HepG2 (cell line): ENCODE data around the gene NTF3. TPM values are rescaled to one million over a fixed set of nuclear protein-coding genes. Genes with fewer than 3 reads are reported as not detected.

Experiments used
- ATAC-seq: fragments of 200-7000 bp; cut with Tn5 transposase; 3 replicates; pipeline ENCODE4 v1.9.1; 2020; ENCODE audit warnings: mild to moderate bottlenecking, moderate library complexity
- BruUV-seq: library from RNA; stranded (reverse); fragments of 400-500 nt; replicated peaks from 2 replicates; lab custom pipeline; 2021; lab: Mats Ljungman, UMichigan
- CTCF ChIA-PET: fragments of 300-600 bp; formaldehyde crosslinking; extraction: SDS; loops from one replicate; lab custom pipeline; 2021; ENCODE audit warnings: low total read pairs, inconsistent platforms, low intra/inter-chr PET ratio; lab: Yijun Ruan, JAX
- POLR2A ChIA-PET: fragments of 350-600 bp; sonication (Branson Sonifier 250); formaldehyde crosslinking; loops from one replicate; lab custom pipeline; 2020; ENCODE audit warnings: antibody characterized with exemption, inconsistent platforms; lab: Yijun Ruan, JAX
- DNase-seq: peaks from one replicate; pipeline ENCODE4 v3.0.0-alpha.2; 2015; ENCODE audit warnings: low spot score
- FAIRE-seq: peaks from 3 replicates; lab custom pipeline; 2011; peaks lifted over from hg19 to GRCh38; lab: Jason Lieb, UNC
- H2AFZ ChIP-seq: one replicate; pipeline ENCODE4 v1.6.1; 2011; ENCODE audit warnings: low read length, inconsistent platforms
- H3K27ac ChIP-seq: fragments of 300-600 bp; 3 replicates; pipeline ENCODE4 v1.8.0; 2011; ENCODE audit warnings: mixed run types, mild to moderate bottlenecking, mixed read lengths, low read length, inconsistent platforms; ENCODE audit not compliant: insufficient read depth; ENCODE audit errors: extremely low read length
- H3K27me3 ChIP-seq, 2 experiments: fragments of 200-600 bp in 1 of 2; 2 replicates in 1 of 2; 3 replicates in 1 of 2; pipeline versions ENCODE4 v1.6.0 to v1.8.0; 2011; ENCODE audit warnings: low read length in 2 of 2, mild to moderate bottlenecking in 2 of 2, moderate library complexity in 2 of 2, inconsistent platforms in 1 of 2; ENCODE audit not compliant: insufficient read depth in 2 of 2, control insufficient read depth in 1 of 2
- H3K36me3 ChIP-seq, 2 experiments: fragments of 200-600 bp in 1 of 2; replicated peaks in 1 of 2; 2 replicates in 1 of 2; 3 replicates in 1 of 2; pipeline versions ENCODE4 v1.5.1 to v1.8.0; 2011; ENCODE audit warnings: low read length in 2 of 2, inconsistent platforms in 1 of 2; ENCODE audit not compliant: insufficient read depth in 2 of 2, control insufficient read depth in 1 of 2
- H3K4me1 ChIP-seq: 2 replicates; pipeline ENCODE4 v1.5.1; 2012; ENCODE audit warnings: low read length, inconsistent platforms; ENCODE audit not compliant: insufficient read depth
- H3K4me2 ChIP-seq: 2 replicates; pipeline ENCODE4 v1.6.0; 2011; ENCODE audit warnings: low read depth, low read length, inconsistent platforms
- H3K4me3 ChIP-seq, 3 experiments: fragments of 200-600 bp in 1 of 3; sonication (generic), shearing (Covaris generic) in 1 of 3; replicated peaks in 1 of 3; 2 replicates each; pipeline ENCODE4 v1.5.1; 2011 to 2016; ENCODE audit warnings: low read length in 3 of 3, inconsistent platforms in 2 of 3, low read depth in 2 of 3, mild to moderate bottlenecking in 2 of 3, control low read depth in 1 of 3, mixed read lengths in 1 of 3; ENCODE audit not compliant: insufficient read depth in 1 of 3
- H3K79me2 ChIP-seq: one replicate; pipeline ENCODE4 v1.6.1; 2011; ENCODE audit warnings: low read length, inconsistent platforms; ENCODE audit not compliant: insufficient read depth
- H3K9ac ChIP-seq: 2 replicates; pipeline ENCODE4 v1.6.0; 2011; ENCODE audit warnings: mild to moderate bottlenecking, low read depth, low read length, inconsistent platforms; ENCODE audit not compliant: insufficient read depth
- H3K9me3 ChIP-seq: 2 replicates; pipeline ENCODE4 v1.5.1; 2012; ENCODE audit warnings: mild to moderate bottlenecking, low read length
- H4K20me1 ChIP-seq: 2 replicates; pipeline ENCODE4 v1.6.0; 2011; ENCODE audit warnings: inconsistent platforms, mild to moderate bottlenecking, low read length, moderate library complexity; ENCODE audit not compliant: insufficient read depth
- KLF11 ChIP-seq: IDR thresholded peaks from 2 replicates; pipeline ENCODE4 v1.6.1; 2016; ENCODE audit warnings: missing compliant biosample characterization
- MTA3 ChIP-seq: sonication (generic); formaldehyde crosslinking; IDR thresholded peaks from 2 replicates; pipeline ENCODE4 v1.4.0; 2020; ENCODE audit warnings: missing genetic modification reagents
- RAD21 ChIP-seq: fragments of 450-650 bp; formaldehyde crosslinking; IDR thresholded peaks from 2 replicates; pipeline ENCODE4 v1.5.0; 2020; ENCODE audit warnings: mild to moderate bottlenecking
- RXRA ChIP-seq: sonication (generic); formaldehyde crosslinking; IDR thresholded peaks from 2 replicates; pipeline ENCODE4 v1.5.1; 2020; ENCODE audit warnings: missing genetic modification reagents
- ZNF34 ChIP-seq: sonication (generic); formaldehyde crosslinking; IDR thresholded peaks from 2 replicates; pipeline ENCODE4 v1.4.0; 2020; ENCODE audit warnings: mild to moderate bottlenecking, missing genetic modification reagents, borderline replicate concordance
- ZNF724P ChIP-seq: sonication (generic); formaldehyde crosslinking; IDR thresholded peaks from 2 replicates; pipeline ENCODE4 v1.8.0; 2022; ENCODE audit warnings: missing genetic modification reagents, borderline replicate concordance
- ZSCAN20 ChIP-seq: sonication (generic); formaldehyde crosslinking; IDR thresholded peaks from 2 replicates; pipeline ENCODE4 v1.4.0; 2020; ENCODE audit warnings: missing genetic modification reagents, mild to moderate bottlenecking, borderline replicate concordance
- WGBS: methylation state at CpG from one replicate; pipeline ENCODE4 v1.1.6; 2017; ENCODE audit warnings: low lambda C conversion rate; 5-methylcytosine and 5-hydroxymethylcytosine counted together
- in situ Hi-C: cut with HindIII; loops from 2 replicates; pipeline ENCODE4 v1.10.0; 2017; ENCODE audit warnings: low pct_unique_long_range_greater_than_20kb; ENCODE audit not compliant: extremely low pct_ligation_motif_present
- intact Hi-C: fragments of 100-400 bp; cut with micrococcal nuclease; formaldehyde crosslinking; loops from one replicate; pipeline ENCODE4 v1.10.0; 2022; ENCODE audit not compliant: unreplicated experiment
- polyA plus RNA-seq, 8 experiments: library from polyadenylated mRNA; depleted of rRNA in 3 of 8; stranded (reverse) in 7 of 8; unstranded in 1 of 8; fragments of >200 nt; fragmentation: Illumina TruSeq in 4 of 8; extraction: Trizol in 4 of 8; gene quantifications; 2 replicates each; pipeline versions ENCODE4 v1.2.1 to v1.2.3, GENCODE V29; 2011 to 2016; ENCODE audit warnings: low read depth in 4 of 8, missing spikeins in 1 of 8, mixed read lengths in 1 of 8; ENCODE audit not compliant: insufficient read depth in 1 of 8
- total RNA-seq, 5 experiments: library from RNA; depleted of rRNA; stranded (reverse); fragments of >200 nt; fragmentation: Illumina TruSeq; extraction: Trizol; gene quantifications; 2 replicates each; pipeline ENCODE4 v1.2.3, GENCODE V29; 2016; ENCODE audit warnings: low read depth in 1 of 5
- TF ChIP-seq, protein P1 (sequence below): sonication (generic); formaldehyde crosslinking; IDR thresholded peaks from 2 replicates; pipeline ENCODE4 v1.9.0; 2022; ENCODE audit warnings: low read depth, missing genetic modification reagents
- TF ChIP-seq, protein P2 (sequence below): sonication (generic); formaldehyde crosslinking; IDR thresholded peaks from 2 replicates; pipeline ENCODE4 v1.8.0; 2022; ENCODE audit warnings: mild to moderate bottlenecking, missing genetic modification reagents

NTF3 gene
- total and polyA plus RNA-seq, 2 of the 13 experiments (the other 11 are each of a cell fraction or from before 2014, with no cell fraction given): not detected

DNA sequence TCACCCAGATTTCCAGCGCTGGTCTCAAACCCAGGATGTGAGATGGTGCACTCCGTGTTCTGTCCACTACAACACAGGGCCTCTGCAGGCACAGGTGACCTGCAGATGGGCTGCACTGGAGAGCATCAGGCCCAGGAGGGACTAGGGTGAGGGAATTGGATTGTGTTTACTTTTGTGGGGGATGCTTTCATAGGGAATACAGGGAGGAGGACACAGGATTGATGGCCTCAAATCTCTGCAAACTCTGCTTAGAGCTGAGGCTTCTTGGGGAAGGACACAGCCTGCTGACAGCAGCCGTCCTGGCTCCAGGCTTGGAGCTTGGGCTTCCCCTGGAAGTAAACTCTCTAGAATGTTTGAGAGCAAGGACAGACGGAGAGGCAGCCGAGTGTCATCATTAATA is 57.1 kb downstream of the NTF3 start:
- ChIA-PET POLR2A (no interaction called here), CTCF (no interaction called here)
- FAIRE-seq (no peak), ATAC-seq (no peak), DNase-seq (no peak)
- intact Hi-C loops (no loop called here), in situ Hi-C loops (no loop called here)
- Histone ChIP-seq H3K27ac (no peak overlapping the region), H3K36me3 (no peaks in the 10 kb centered on the region), H3K4me1 (no peaks in the 10 kb centered on the region), H3K9me3 (no peaks in the 10 kb centered on the region), H3K27me3 (no peaks in the 10 kb centered on the region; a peak in 2 of 5 replicates), H4K20me1 (no peaks in the 10 kb centered on the region), H3K4me3 (no peak overlapping the region), H3K4me2 (no peak overlapping the region), H2AFZ (no peak overlapping the region), H3K9ac (no peak overlapping the region), H3K79me2 (no peaks in the 10 kb centered on the region)
- no TSS peak for BruUV-seq
- no peak for TF ChIP-seq ZNF34 (CRISPR knock-in tag)
- no peak for TF ChIP-seq MTA3 (CRISPR knock-in tag)
- 19% methylated on average over 4 of the region's 5 CpGs for WGBS

DNA sequence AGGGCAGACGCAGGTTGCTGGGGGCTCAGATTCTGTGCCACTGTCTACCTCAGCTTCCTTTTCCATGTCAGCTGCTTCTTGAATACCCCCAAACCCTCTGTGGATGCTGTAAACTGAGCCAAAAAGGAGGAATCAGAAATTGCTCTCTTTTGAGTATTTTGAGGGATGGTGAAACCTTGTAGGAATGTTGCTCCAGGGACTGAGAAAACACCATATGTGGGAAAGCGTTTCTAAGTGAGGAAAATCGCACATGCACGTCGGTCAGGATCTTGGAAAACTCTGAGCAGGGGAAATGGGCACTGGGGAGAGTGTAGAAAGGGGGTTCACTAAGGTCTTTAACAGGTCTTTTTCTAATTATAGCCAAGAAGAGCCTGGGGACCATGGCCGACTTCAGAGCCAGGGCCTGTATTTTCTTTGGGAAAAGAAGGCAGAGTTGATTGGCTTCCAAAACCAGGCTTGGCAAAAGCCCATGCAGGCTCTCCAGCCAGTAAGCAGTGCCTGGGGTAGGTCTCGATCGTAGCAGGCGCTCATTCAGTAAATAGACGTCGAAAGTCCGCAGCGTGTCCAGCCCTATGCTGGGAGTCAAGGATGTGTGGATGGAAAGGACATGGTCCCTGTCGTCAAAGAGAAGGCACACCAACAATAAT is 58.0 kb downstream of the NTF3 start:
- FAIRE-seq: no peak
- POLR2A ChIA-PET: no interaction called here
- H3K79me2 ChIP-seq: no peaks in the 10 kb centered on the region
- TF ChIP-seq RXRA (CRISPR knock-in tag) (no peak), ZSCAN20 (CRISPR knock-in tag) (no peak), KLF11 (CRISPR knock-in tag) (no peak), RAD21 (no peak), ZNF724P (no peak)
- TF ChIP-seq, protein P1, sequence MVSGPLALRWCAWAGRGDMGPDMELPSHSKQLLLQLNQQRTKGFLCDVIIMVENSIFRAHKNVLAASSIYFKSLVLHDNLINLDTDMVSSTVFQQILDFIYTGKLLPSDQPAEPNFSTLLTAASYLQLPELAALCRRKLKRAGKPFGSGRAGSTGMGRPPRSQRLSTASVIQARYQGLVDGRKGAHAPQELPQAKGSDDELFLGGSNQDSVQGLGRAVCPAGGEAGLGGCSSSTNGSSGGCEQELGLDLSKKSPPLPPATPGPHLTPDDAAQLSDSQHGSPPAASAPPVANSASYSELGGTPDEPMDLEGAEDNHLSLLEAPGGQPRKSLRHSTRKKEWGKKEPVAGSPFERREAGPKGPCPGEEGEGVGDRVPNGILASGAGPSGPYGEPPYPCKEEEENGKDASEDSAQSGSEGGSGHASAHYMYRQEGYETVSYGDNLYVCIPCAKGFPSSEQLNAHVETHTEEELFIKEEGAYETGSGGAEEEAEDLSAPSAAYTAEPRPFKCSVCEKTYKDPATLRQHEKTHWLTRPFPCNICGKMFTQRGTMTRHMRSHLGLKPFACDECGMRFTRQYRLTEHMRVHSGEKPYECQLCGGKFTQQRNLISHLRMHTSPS: no peak
- TF ChIP-seq, protein P2, sequence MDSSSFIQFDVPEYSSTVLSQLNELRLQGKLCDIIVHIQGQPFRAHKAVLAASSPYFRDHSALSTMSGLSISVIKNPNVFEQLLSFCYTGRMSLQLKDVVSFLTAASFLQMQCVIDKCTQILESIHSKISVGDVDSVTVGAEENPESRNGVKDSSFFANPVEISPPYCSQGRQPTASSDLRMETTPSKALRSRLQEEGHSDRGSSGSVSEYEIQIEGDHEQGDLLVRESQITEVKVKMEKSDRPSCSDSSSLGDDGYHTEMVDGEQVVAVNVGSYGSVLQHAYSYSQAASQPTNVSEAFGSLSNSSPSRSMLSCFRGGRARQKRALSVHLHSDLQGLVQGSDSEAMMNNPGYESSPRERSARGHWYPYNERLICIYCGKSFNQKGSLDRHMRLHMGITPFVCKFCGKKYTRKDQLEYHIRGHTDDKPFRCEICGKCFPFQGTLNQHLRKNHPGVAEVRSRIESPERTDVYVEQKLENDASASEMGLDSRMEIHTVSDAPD (CRISPR knock-in tag): no peak
- TF ChIP-seq, all 625 proteins: peak for 0
- 47% methylated on average over 14 of the region's 14 CpGs for WGBS
- ATAC-seq (no peak), DNase-seq (no peak)
- Histone ChIP-seq H3K4me2 (no peak overlapping the region), H3K4me1 (no peaks in the 10 kb centered on the region), H3K9me3 (no peaks in the 10 kb centered on the region), H4K20me1 (no peaks in the 10 kb centered on the region), H3K4me3 (no peak overlapping the region), H3K27ac (no peak overlapping the region), H3K9ac (no peak overlapping the region), H2AFZ (no peak overlapping the region), H3K27me3 (no peaks in the 10 kb centered on the region; a peak in 2 of 5 replicates), H3K36me3 (no peaks in the 10 kb centered on the region)
- no TSS peak for BruUV-seq
- in situ Hi-C loops: no loop called here
- CTCF ChIA-PET: no interaction called here
- intact Hi-C loops: no loop called here
